ENCODE measurements around the gene TMBIM1.

Gene TMBIM1

GRCh38 chr2:218257390-218257981 is 34.8 kb downstream of the TMBIM1 start:
- DNase-seq (ENCODE audit: low read depth, low spot score), result no peak

GRCh38 chr2:218256612-218257350 is 35.5 kb downstream of the TMBIM1 start:
- DNase-seq (ENCODE audit: low read depth, low spot score), result no peak

- DNase-seq (ENCODE audit: low read depth, low spot score), result no peak
These were observed 36.9 kb downstream of the TMBIM1 start for GRCh38 chr2:218255446-218255845.

GRCh38 chr2:218253232-218253625 is 39.1 kb downstream of the TMBIM1 start:
- DNase-seq (ENCODE audit: low read depth, low spot score), result no peak

GRCh38 chr2:218252509-218253231 is 39.6 kb downstream of the TMBIM1 start:
- no peak for DNase-seq (ENCODE audit: low read depth, low spot score)

- DNase-seq (ENCODE audit: low read depth, low spot score), result no peak
These were observed 42.6 kb downstream of the TMBIM1 start for GRCh38 chr2:218249691-218250090.

- DNase-seq (ENCODE audit: low read depth, low spot score), result no peak
These were observed 47.1 kb downstream of the TMBIM1 start for GRCh38 chr2:218245214-218245613.

GRCh38 chr2:218244665-218245064 is 47.6 kb downstream of the TMBIM1 start:
- no peak for DNase-seq (ENCODE audit: low read depth, low spot score)

- no peak for DNase-seq (ENCODE audit: low read depth, low spot score)
These were observed 48.1 kb downstream of the TMBIM1 start for GRCh38 chr2:218244204-218244603.

GRCh38 chr2:218238887-218239286 is 53.4 kb downstream of the TMBIM1 start:
- DNase-seq (ENCODE audit: low read depth, low spot score), result no peak

- no peak for DNase-seq (ENCODE audit: low read depth, low spot score)
These were observed 55.5 kb downstream of the TMBIM1 start for GRCh38 chr2:218236829-218237228.

GRCh38 chr2:218235017-218235416 is 57.3 kb downstream of the TMBIM1 start:
- no peak for DNase-seq (ENCODE audit: low read depth, low spot score)

- DNase-seq (ENCODE audit: low read depth, low spot score), result no peak
These were observed 57.8 kb downstream of the TMBIM1 start for GRCh38 chr2:218234521-218234920.

- no peak for DNase-seq (ENCODE audit: low read depth, low spot score)
These were observed 58.8 kb downstream of the TMBIM1 start for GRCh38 chr2:218233543-218233942.

GRCh38 chr2:218230882-218231281 is 61.4 kb downstream of the TMBIM1 start:
- DNase-seq (ENCODE audit: low read depth, low spot score), result no peak

- DNase-seq (ENCODE audit: low read depth, low spot score), result no peak
These were observed 62.5 kb downstream of the TMBIM1 start for GRCh38 chr2:218229851-218230250.

GRCh38 chr2:218229239-218229638 is 63.1 kb downstream of the TMBIM1 start:
- no peak for DNase-seq (ENCODE audit: low read depth, low spot score)

- no peak for DNase-seq (ENCODE audit: low read depth, low spot score)
These were observed 63.8 kb downstream of the TMBIM1 start for GRCh38 chr2:218228366-218229090.

- DNase-seq (ENCODE audit: low read depth, low spot score), result no peak
These were observed 65.4 kb downstream of the TMBIM1 start for GRCh38 chr2:218226903-218227302.

Data from smooth muscle cell of the brain vasculature (primary cell).